HEK293T (cell line): ENCODE measurements around the gene KDM4C.

Source experiments
- BHLHE40 ChIP-seq: fragments of 450-650 bp; IDR thresholded peaks from 2 replicates; pipeline ENCODE4 v1.6.1; 2016; ENCODE audit warnings: mild to moderate bottlenecking, moderate library complexity, borderline replicate concordance
- CTBP1 ChIP-seq: fragments of 450-650 bp; IDR thresholded peaks from 2 replicates; pipeline ENCODE4 v1.6.1; 2016; ENCODE audit warnings: borderline replicate concordance
- ELF4 ChIP-seq: fragments of 450-650 bp; IDR thresholded peaks from 2 replicates; pipeline ENCODE4 v1.6.1; 2017; ENCODE audit warnings: antibody characterized with exemption
- FOXM1 ChIP-seq: fragments of 450-650 bp; IDR thresholded peaks from 2 replicates; pipeline ENCODE4 v1.6.1; 2017; ENCODE audit warnings: mild to moderate bottlenecking, borderline replicate concordance
- L3MBTL2 ChIP-seq: fragments of 450-650 bp; conservative IDR thresholded peaks from 2 replicates; pipeline ENCODE4 v1.6.1; 2016; ENCODE audit warnings: mild to moderate bottlenecking
- LEF1 ChIP-seq: fragments of 450-650 bp; IDR thresholded peaks from 2 replicates; pipeline ENCODE4 v1.6.1; 2017; ENCODE audit warnings: mild to moderate bottlenecking, borderline replicate concordance
- SP1 ChIP-seq: fragments of 450-650 bp; IDR thresholded peaks from 2 replicates; pipeline ENCODE4 v1.6.1; 2017
- SUZ12 ChIP-seq: fragments of 450-650 bp; IDR thresholded peaks from 2 replicates; pipeline ENCODE4 v1.6.1; 2016; ENCODE audit warnings: mild to moderate bottlenecking
- TARDBP ChIP-seq: fragments of 450-650 bp; IDR thresholded peaks from 2 replicates; pipeline ENCODE4 v1.6.1; 2016
- ZNF384 ChIP-seq: fragments of 450-650 bp; IDR thresholded peaks from 2 replicates; pipeline ENCODE4 v1.6.1; 2016

- TF ChIP-seq SP1, result no peak
- TF ChIP-seq LEF1, result no peak
- TF ChIP-seq ELF4, result no peak
- no peak for TF ChIP-seq TARDBP
- no peak for TF ChIP-seq CTBP1
- TF ChIP-seq SUZ12, result no peak
- TF ChIP-seq ZNF384, result no peak
- no peak for TF ChIP-seq BHLHE40
- no peak for TF ChIP-seq FOXM1
- TF ChIP-seq L3MBTL2, result no peak
These were observed 27.9 kb downstream of the KDM4C start for GRCh38 chr9:6785682-6786081.
